Raji (cell line): ENCODE data around the gene NDUFB6.

Experiments used
- POLR2A ChIP-seq: IDR thresholded peaks from 2 replicates; pipeline ENCODE4 v1.6.1; 2011; ENCODE audit warnings: low read depth, low read length, control low read depth; ENCODE audit not compliant: insufficient read depth

NDUFB6 gene

GRCh38 chr9:32572900-32573523 lies at the start of gene NDUFB6:
TSS of gene NDUFB6 (minus strand) at chr9:32573159. CDS start at chr9:32573060, 99 bp downstream.
- peak; percentile 89 for TF ChIP-seq POLR2A

GRCh38 chr9:32618261-32618660 lies 45.3 kb upstream of the NDUFB6 start:
- TF ChIP-seq POLR2A: no peak

- no peak for TF ChIP-seq POLR2A
Measured at GRCh38 chr9:32606811-32607210, 33.9 kb upstream of the NDUFB6 start.

GRCh38 chr9:32603914-32604852 lies 31.2 kb upstream of the NDUFB6 start:
- no peak for TF ChIP-seq POLR2A

GRCh38 chr9:32596936-32597335 lies 24.0 kb upstream of the NDUFB6 start:
- TF ChIP-seq POLR2A: no peak

- TF ChIP-seq POLR2A: no peak
Measured at GRCh38 chr9:32596096-32596865, 23.3 kb upstream of the NDUFB6 start.

GRCh38 chr9:32590898-32591297 lies 17.9 kb upstream of the NDUFB6 start:
- no peak for TF ChIP-seq POLR2A

- no peak for TF ChIP-seq POLR2A
Measured at GRCh38 chr9:32590476-32590875, 17.5 kb upstream of the NDUFB6 start.

GRCh38 chr9:32589083-32589723 lies 16.2 kb upstream of the NDUFB6 start:
- no peak for TF ChIP-seq POLR2A

GRCh38 chr9:32587901-32588300 lies 14.9 kb upstream of the NDUFB6 start:
- TF ChIP-seq POLR2A: no peak

- no peak for TF ChIP-seq POLR2A
Measured at GRCh38 chr9:32584784-32585183, 11.8 kb upstream of the NDUFB6 start.

GRCh38 chr9:32581512-32582143 lies 8.7 kb upstream of the NDUFB6 start:
- TF ChIP-seq POLR2A: no peak

GRCh38 chr9:32580631-32581300 lies 7.8 kb upstream of the NDUFB6 start:
- no peak for TF ChIP-seq POLR2A
